HG02840 (cell line): ENCODE data around the gene BMP5.
"Not testable (repeated sequence)": the region's sequence is repeated elsewhere in the genome, so short reads cannot be mapped to it uniquely, and the experiment has no call there.

Source experiments
- ATAC-seq: cut with Tn5 transposase; IDR thresholded peaks from one replicate; pipeline ENCODE4 v1.9.1; 2021; ENCODE audit warnings: mild to moderate bottlenecking, moderate library complexity, moderate number of reproducible peaks; ENCODE audit not compliant: unreplicated experiment, low FRiP score

Gene BMP5

GRCh38 chr6:55875400-55875799 lies at the start of gene BMP5:
BMP5 (minus strand) TSS chr6:55875590; CDS start chr6:55874865, 725 bp downstream.
- ATAC-seq, result no peak

- ATAC-seq, result no peak
Measured at GRCh38 chr6:55922406-55922805, 47.0 kb upstream of the BMP5 start.

- ATAC-seq, result no peak
Measured at GRCh38 chr6:55919716-55920308, 44.4 kb upstream of the BMP5 start.

- ATAC-seq, result no peak
Measured at GRCh38 chr6:55918639-55919038, 43.2 kb upstream of the BMP5 start.

- ATAC-seq, result no peak
Measured at GRCh38 chr6:55917751-55918415, 42.5 kb upstream of the BMP5 start.

GRCh38 chr6:55916188-55916587 lies 40.8 kb upstream of the BMP5 start:
- no peak for ATAC-seq

- ATAC-seq, result no peak
Measured at GRCh38 chr6:55913228-55914195, 38.1 kb upstream of the BMP5 start.

GRCh38 chr6:55910466-55910865 lies 35.1 kb upstream of the BMP5 start:
- not testable (repeated sequence) for ATAC-seq

GRCh38 chr6:55909911-55910310 lies 34.5 kb upstream of the BMP5 start:
- ATAC-seq, result not testable (repeated sequence)

GRCh38 chr6:55902796-55903195 lies 27.4 kb upstream of the BMP5 start:
- no peak for ATAC-seq

GRCh38 chr6:55901765-55902270 lies 26.4 kb upstream of the BMP5 start:
- no peak for ATAC-seq

- ATAC-seq, result no peak
Measured at GRCh38 chr6:55898342-55898741, 23.0 kb upstream of the BMP5 start.

- ATAC-seq, result no peak
Measured at GRCh38 chr6:55897346-55897745, 22.0 kb upstream of the BMP5 start.

GRCh38 chr6:55895972-55896730 lies 20.8 kb upstream of the BMP5 start:
- ATAC-seq, result no peak

GRCh38 chr6:55892749-55893357 lies 17.5 kb upstream of the BMP5 start:
- ATAC-seq, result no peak

GRCh38 chr6:55888917-55889316 lies 13.5 kb upstream of the BMP5 start:
- ATAC-seq, result no peak

- ATAC-seq, result no peak
Measured at GRCh38 chr6:55886185-55886836, 10.9 kb upstream of the BMP5 start.

- ATAC-seq, result no peak
Measured at GRCh38 chr6:55882718-55883569, 7.6 kb upstream of the BMP5 start.
